GM19395 (cell line): ENCODE data around the gene SERGEF.
A peak's percentile ranks its signal among the peaks of the same experiment; 100 is the strongest.
"Not testable (repeated sequence)": the region's sequence is repeated elsewhere in the genome, so short reads cannot be mapped to it uniquely, and the experiment has no call there.

Source experiments
- ATAC-seq: cut with Tn5 transposase; IDR thresholded peaks from one replicate; pipeline ENCODE4 v1.9.1; 2021; ENCODE audit warnings: mild to moderate bottlenecking, moderate library complexity; ENCODE audit not compliant: unreplicated experiment

The SERGEF gene

GRCh38 chr11:18000760-18001159, 12.1 kb downstream of the SERGEF start:
- ATAC-seq: peak; percentile 83

- ATAC-seq: not testable (repeated sequence)
These were observed 12.7 kb downstream of the SERGEF start for GRCh38 chr11:18000128-18000527.

- no peak for ATAC-seq
These were observed 19.9 kb downstream of the SERGEF start for GRCh38 chr11:17992916-17993315.

- ATAC-seq: peak; percentile 93
These were observed 20.9 kb downstream of the SERGEF start for GRCh38 chr11:17991783-17992433.

GRCh38 chr11:17989306-17989705, 23.5 kb downstream of the SERGEF start:
- ATAC-seq: no peak

- no peak for ATAC-seq
These were observed 24.4 kb downstream of the SERGEF start for GRCh38 chr11:17988465-17988864.

GRCh38 chr11:17987826-17988225, 25.0 kb downstream of the SERGEF start:
- no peak for ATAC-seq

GRCh38 chr11:17986711-17987220, 26.1 kb downstream of the SERGEF start:
- no peak for ATAC-seq

- ATAC-seq: no peak
These were observed 26.7 kb downstream of the SERGEF start for GRCh38 chr11:17986007-17986710.

GRCh38 chr11:17985517-17985916, 27.3 kb downstream of the SERGEF start:
- no peak for ATAC-seq

GRCh38 chr11:17983569-17983968, 29.3 kb downstream of the SERGEF start:
- no peak for ATAC-seq

GRCh38 chr11:17979770-17980371, 33.0 kb downstream of the SERGEF start:
- ATAC-seq: no peak

- ATAC-seq: no peak
These were observed 34.1 kb downstream of the SERGEF start for GRCh38 chr11:17978553-17979287.

GRCh38 chr11:17976651-17977050, 36.2 kb downstream of the SERGEF start:
- no peak for ATAC-seq

- ATAC-seq: no peak
These were observed 38.6 kb downstream of the SERGEF start for GRCh38 chr11:17974246-17974645.

- ATAC-seq: no peak
These were observed 39.9 kb downstream of the SERGEF start for GRCh38 chr11:17972987-17973386.

GRCh38 chr11:17968206-17968605, 44.6 kb downstream of the SERGEF start:
- ATAC-seq: no peak

GRCh38 chr11:17967661-17968060, 45.2 kb downstream of the SERGEF start:
- ATAC-seq: no peak

- no peak for ATAC-seq
These were observed 52.8 kb downstream of the SERGEF start for GRCh38 chr11:17960091-17960490.

GRCh38 chr11:17958446-17958845, 54.4 kb downstream of the SERGEF start:
- no peak for ATAC-seq
